Pancreas (tissue), 10 donors: ENCODE data around the gene CEACAM18. TPM values are rescaled to one million over a fixed set of nuclear protein-coding genes. Genes with fewer than 3 reads are reported as not detected.

ENCODE experiments used
- ATAC-seq, 4 donors: fragments of 200-7000 bp; cut with Tn5 transposase; one replicate each; pipeline versions ENCODE4 v1.8.0 to v1.9.1; 2020; ENCODE audit warnings: mild to moderate bottlenecking in 4 of 4, moderate library complexity in 4 of 4
- DNase-seq, 6 donors: peaks; one replicate each; pipeline ENCODE4 v3.0.0-alpha.2; 2020
- FAIRE-seq: peaks from 2 replicates; lab custom pipeline; 2012; peaks lifted over from hg19 to GRCh38; lab: Jason Lieb, UNC
- H3K27ac ChIP-seq, 4 donors: fragments of 200-600 bp; sonication (generic); 1 replicate in 3 of 4; 2 replicates in 1 of 4; pipeline versions ENCODE4 v1.5.0 to v1.8.0; 2020
- H3K27me3 ChIP-seq, 4 donors: fragments of 200-600 bp; one replicate each; pipeline ENCODE4 v1.8.0; 2021
- H3K36me3 ChIP-seq, 3 donors: fragments of 200-600 bp; sonication (generic) in 1 of 3; one replicate each; pipeline versions ENCODE4 v1.5.0 to v1.8.0; 2020 to 2021
- H3K4me1 ChIP-seq, 3 donors: fragments of 200-600 bp; one replicate each; pipeline ENCODE4 v1.8.0; 2021
- H3K4me3 ChIP-seq, 4 donors: fragments of 200-600 bp; sonication (generic) in 2 of 4; one replicate each; pipeline versions ENCODE4 v1.5.0 to v1.8.0; 2020 to 2021
- H3K9me3 ChIP-seq, 4 donors: fragments of 200-600 bp; one replicate each; pipeline ENCODE4 v1.8.0; 2021
- WGBS, 2 donors: extraction: QIAGEN DNeasy Blood & Tissue Kit; methylation state at CpG; one replicate each; pipeline ENCODE4 v1.1.7; 2013; 5-methylcytosine and 5-hydroxymethylcytosine counted together
- intact Hi-C, 3 donors: fragments of 100-400 bp; cut with DNase I; formaldehyde crosslinking; loops; one replicate each; pipeline versions ENCODE4 v1.11.1 to v1.14.2; 2022
- polyA plus RNA-seq, 2 donors: library from polyadenylated mRNA; stranded (reverse); fragments of 200-250 nt; gene quantifications; one replicate each; pipeline ENCODE4 v1.2.3, GENCODE V29; 2013
- total RNA-seq, 6 donors: library from RNA; stranded (reverse); fragmentation: NEBNext Ultra II Directional in 4 of 6; extraction: Animal tissue kit (Norgen Biotek cat#: 25700) in 4 of 6; gene quantifications; one replicate each; pipeline versions ENCODE4 v1.2.1 to v1.2.4, GENCODE V29; 2021 to 2023
- TF ChIP-seq, protein P1 (sequence below), 4 donors: fragments of 200-600 bp; sonication (generic) in 3 of 4; IDR thresholded peaks; one replicate each; pipeline versions ENCODE4 v1.5.0 to v1.8.0; 2021; ENCODE audit warnings: antibody characterized with exemption in 4 of 4
- donor health status: healthy with polysubstance abuse.
- donor health status: DM: no; HTN: no; CAD: no; lungs with moderate emphysema.
- donor health status: DM: no; HTN: no; CAD: no.
- donor health status: control.
- donor health status: control.
- donor health status: Bipolar disorder and iron deficiency.
- donor health status: DM: yes; HTN: yes; CAD: no.
- donor health status: DM: no; HTN: no; CAD: no.
- donor health status: DM: no; HTN: no; CAD: no.
- donor health status: DM: yes; HTN: yes; CAD: no.

Gene CEACAM18
- total RNA-seq (not detected), polyA plus RNA-seq (not detected)

DNA sequence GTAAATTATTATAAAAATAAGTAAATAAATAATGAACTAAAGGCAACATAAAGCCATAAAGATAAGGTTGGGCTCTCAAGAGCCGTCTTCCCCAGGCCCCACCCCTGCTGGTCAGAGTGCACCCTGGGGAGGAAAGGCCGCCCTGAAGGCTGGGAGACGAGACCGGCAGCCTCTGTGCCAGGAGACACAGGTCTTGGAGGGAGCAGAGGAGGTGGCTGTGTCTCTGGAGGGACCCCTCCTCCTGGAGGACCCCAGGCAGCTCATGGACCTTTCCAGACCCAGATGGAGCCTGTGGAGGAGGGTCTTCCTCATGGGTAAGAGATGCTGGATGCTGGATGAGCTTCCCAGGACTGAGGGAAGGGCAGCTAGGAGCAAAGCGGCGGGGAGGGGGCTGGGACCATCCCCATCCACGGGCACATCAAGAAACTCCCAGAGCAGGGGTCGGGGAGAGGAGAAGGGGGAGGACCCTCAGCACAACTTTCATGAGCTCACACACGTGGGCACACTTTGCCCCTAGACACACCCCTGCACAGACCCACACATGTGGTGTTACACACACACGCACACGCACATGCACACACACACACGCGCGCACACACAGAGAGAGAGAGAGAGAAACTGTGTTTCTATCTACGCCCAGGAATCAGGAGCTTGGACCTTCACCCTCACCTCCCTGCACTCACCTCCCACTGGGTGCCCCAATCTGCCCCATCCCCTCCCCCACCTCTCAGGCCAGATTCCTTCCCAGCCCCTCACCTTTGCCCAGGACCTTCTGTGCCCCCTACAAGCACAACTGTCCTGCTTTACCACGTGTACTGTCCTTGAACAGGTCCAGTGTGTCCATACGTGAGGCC is at the start of gene CEACAM18:
Gene CEACAM18, plus strand, starts transcription at position 159 of the 854 bp plus-strand sequence.
- intact Hi-C loops: loop anchor here in 2 of 3 donors (10.0 kb wide), 1 partner anchor 176 kb away; no protein-coding TSS in a partner anchor
- FAIRE-seq (no peak), DNase-seq (no peak), ATAC-seq (no peak)
- H3K27me3 ChIP-seq: peaks cover 0 to 6% (median 0%) of the 10 kb centered on the region in 4 donors
- H3K9me3 ChIP-seq: no peaks in the 10 kb centered on the region
- no peaks in the 10 kb centered on the region for H3K4me1 ChIP-seq
- 48 to 52% methylated on average over 14 to 17 of the region's 17 CpGs for WGBS, 2 donors
- no peak within 1 kb of the TSS for H3K27ac ChIP-seq
- no peaks in the 10 kb centered on the region for H3K36me3 ChIP-seq
- TF ChIP-seq, protein P1, sequence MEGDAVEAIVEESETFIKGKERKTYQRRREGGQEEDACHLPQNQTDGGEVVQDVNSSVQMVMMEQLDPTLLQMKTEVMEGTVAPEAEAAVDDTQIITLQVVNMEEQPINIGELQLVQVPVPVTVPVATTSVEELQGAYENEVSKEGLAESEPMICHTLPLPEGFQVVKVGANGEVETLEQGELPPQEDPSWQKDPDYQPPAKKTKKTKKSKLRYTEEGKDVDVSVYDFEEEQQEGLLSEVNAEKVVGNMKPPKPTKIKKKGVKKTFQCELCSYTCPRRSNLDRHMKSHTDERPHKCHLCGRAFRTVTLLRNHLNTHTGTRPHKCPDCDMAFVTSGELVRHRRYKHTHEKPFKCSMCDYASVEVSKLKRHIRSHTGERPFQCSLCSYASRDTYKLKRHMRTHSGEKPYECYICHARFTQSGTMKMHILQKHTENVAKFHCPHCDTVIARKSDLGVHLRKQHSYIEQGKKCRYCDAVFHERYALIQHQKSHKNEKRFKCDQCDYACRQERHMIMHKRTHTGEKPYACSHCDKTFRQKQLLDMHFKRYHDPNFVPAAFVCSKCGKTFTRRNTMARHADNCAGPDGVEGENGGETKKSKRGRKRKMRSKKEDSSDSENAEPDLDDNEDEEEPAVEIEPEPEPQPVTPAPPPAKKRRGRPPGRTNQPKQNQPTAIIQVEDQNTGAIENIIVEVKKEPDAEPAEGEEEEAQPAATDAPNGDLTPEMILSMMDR (IDR thresholded peaks at IDR 0.05): no peak
- no peak within 1 kb of the TSS for H3K4me3 ChIP-seq

DNA sequence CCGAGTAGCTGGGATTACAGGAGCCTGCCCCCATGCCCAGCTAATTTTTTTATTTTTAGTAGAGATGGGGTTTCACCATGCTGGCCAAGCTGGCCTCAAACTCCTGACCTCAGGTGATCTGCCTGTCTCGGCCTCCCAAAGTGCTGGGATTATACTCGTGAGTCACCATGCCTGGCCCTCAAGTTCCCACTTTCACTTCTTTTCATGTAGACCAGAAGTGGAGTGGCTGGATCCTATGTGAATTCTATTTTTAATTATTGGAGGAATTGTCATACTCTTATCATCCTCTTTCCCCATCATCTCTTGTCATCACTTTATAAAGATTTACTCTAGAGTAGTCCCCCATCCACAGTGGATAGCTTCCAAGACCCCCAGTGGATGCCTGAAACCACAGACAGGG is 48.1 kb upstream of the CEACAM18 start:
- H3K36me3 ChIP-seq: no peaks in the 10 kb centered on the region
- ATAC-seq (no peak), FAIRE-seq (no peak), DNase-seq (no peak)
- H3K9me3 ChIP-seq: no peaks in the 10 kb centered on the region
- no peaks in the 10 kb centered on the region for H3K27me3 ChIP-seq
- H3K4me1 ChIP-seq: no peaks in the 10 kb centered on the region
- 31 to 40% methylated on average over 3 of the region's 3 CpGs for WGBS, 2 donors
- TF ChIP-seq, protein P1 (IDR thresholded peaks at IDR 0.05): no peak
- H3K27ac ChIP-seq: no peak overlapping the region
- intact Hi-C loops: no loop called here
- no peak overlapping the region for H3K4me3 ChIP-seq

DNA sequence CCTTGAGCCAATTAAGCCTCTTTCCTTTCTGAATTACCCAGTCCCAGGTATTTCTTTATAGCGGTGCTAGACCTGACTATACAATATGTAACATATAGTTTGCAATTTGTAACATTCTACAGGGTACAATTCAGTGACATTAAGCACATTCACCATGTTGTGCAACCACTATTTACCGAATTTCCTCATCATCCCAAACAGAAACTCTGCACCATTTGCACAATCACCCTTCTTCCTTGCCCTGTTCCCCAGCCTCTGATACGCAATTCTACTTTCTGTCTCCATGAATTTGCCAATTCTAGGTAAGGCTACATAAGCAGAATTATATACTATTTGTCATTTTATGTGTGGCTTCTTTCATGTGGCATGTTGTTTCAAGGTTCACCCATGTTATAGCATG is 47.2 kb upstream of the CEACAM18 start:
- H3K27me3 ChIP-seq: no peaks in the 10 kb centered on the region
- no peak overlapping the region for H3K4me3 ChIP-seq
- peak in 1 of 4 donors; percentile 35 for ATAC-seq
- no peaks in the 10 kb centered on the region for H3K36me3 ChIP-seq
- H3K27ac ChIP-seq: no peak overlapping the region
- no peaks in the 10 kb centered on the region for H3K9me3 ChIP-seq
- DNase-seq: no peak
- H3K4me1 ChIP-seq: no peaks in the 10 kb centered on the region
- TF ChIP-seq, protein P1 (IDR thresholded peaks at IDR 0.05): no peak
- intact Hi-C loops: no loop called here
- no peak for FAIRE-seq
- WGBS, 2 donors: 33 to 42% methylated on average over 3 of the region's 3 CpGs

DNA sequence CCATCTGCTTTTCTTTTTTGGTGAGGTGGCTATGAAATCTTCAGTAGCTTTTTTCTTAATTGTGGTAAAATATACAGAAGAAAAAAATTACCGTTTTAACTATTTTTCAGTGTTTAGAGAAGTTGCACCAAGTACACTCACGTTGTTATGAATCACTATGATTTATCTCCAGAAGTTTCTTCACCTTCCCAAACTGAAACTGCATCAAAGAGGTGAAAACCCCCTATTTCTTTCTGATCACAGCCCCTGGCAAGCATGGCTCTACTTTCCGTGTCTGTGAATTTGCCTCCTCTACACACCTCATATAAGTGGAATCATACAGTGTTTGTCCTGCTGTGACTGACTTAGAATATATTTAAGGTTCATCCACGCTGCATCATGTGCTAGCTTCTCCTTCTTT is 45.3 kb upstream of the CEACAM18 start:
- DNase-seq: no peak
- no peak for ATAC-seq
- H3K9me3 ChIP-seq: no peaks in the 10 kb centered on the region
- H3K27ac ChIP-seq: no peak overlapping the region
- no peaks in the 10 kb centered on the region for H3K36me3 ChIP-seq
- intact Hi-C loops: no loop called here
- 34 to 49% methylated on average over 4 of the region's 4 CpGs for WGBS, 2 donors
- no peak overlapping the region for H3K4me3 ChIP-seq
- FAIRE-seq: no peak
- TF ChIP-seq, protein P1 (IDR thresholded peaks at IDR 0.05): no peak
- peaks cover 0 to 6% (median 0%) of the 10 kb centered on the region in 4 donors for H3K27me3 ChIP-seq
- H3K4me1 ChIP-seq: no peaks in the 10 kb centered on the region

DNA sequence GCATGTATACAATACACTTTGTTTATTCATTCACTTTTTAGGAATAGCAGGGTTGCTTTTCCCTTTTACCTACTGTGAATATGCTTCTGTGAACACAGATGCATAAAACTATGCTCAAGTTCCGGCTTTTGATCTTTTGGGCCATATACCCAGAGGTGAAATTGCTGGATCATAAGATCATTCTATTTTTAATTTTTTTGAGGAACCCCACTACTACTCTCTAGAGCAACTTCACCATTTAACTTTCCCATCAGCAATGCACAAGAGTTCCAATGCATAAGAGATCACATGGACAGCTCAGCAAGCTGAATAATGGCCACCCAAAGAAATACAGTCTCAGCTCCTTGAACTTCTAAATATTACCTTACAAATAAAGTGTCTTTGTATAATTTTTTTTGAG is 43.9 kb upstream of the CEACAM18 start:
- WGBS, 2 donors: 29 to 57% methylated on average over 1 of the region's 1 CpG
- H3K27ac ChIP-seq: no peak overlapping the region
- no peak for DNase-seq
- H3K4me3 ChIP-seq: no peak overlapping the region
- no peaks in the 10 kb centered on the region for H3K4me1 ChIP-seq
- peaks cover 0 to 13% (median 0%) of the 10 kb centered on the region in 4 donors for H3K27me3 ChIP-seq
- no peaks in the 10 kb centered on the region for H3K9me3 ChIP-seq
- no peaks in the 10 kb centered on the region for H3K36me3 ChIP-seq
- FAIRE-seq: no peak
- intact Hi-C loops: no loop called here
- peak in 1 of 4 donors; percentile 47 for ATAC-seq
- TF ChIP-seq, protein P1 (IDR thresholded peaks at IDR 0.05): no peak
